HEK293 (cell line): ENCODE results near the gene HAND1.

Experiments
- CTCF ChIA-PET: fragments of 350-600 bp; formaldehyde crosslinking; extraction: SDS; loops from one replicate; lab custom pipeline; 2021; ENCODE audit warnings: antibody characterized with exemption; lab: Yijun Ruan, JAX
- POLR2A ChIA-PET: fragments of 300-600 bp; formaldehyde crosslinking; extraction: SDS; loops from one replicate; lab custom pipeline; 2020; ENCODE audit warnings: antibody characterized with exemption, inconsistent platforms; lab: Yijun Ruan, JAX
- H3K27ac ChIP-seq: fragments of 200-500 bp; sonication (Bioruptor generic); 2 replicates; pipeline ENCODE4 v1.5.1; 2014; ENCODE audit warnings: low read depth, low read length, control low read depth, inconsistent platforms; ENCODE audit errors: extremely low read depth
- H3K36me3 ChIP-seq, 2 experiments: fragments of 200-500 bp in 1 of 2; sonication (Bioruptor generic) in 1 of 2; 1 replicate in 1 of 2; 2 replicates in 1 of 2; pipeline ENCODE4 v1.5.1; 2014 to 2017; ENCODE audit warnings: inconsistent platforms in 2 of 2, low read length in 2 of 2; ENCODE audit not compliant: control insufficient read depth in 2 of 2, insufficient read depth in 1 of 2
- H3K4me1 ChIP-seq: fragments of 200-500 bp; sonication (Bioruptor generic); 2 replicates; pipeline ENCODE4 v1.5.1; 2014; ENCODE audit warnings: mild to moderate bottlenecking, low read length, inconsistent platforms; ENCODE audit not compliant: control insufficient read depth, insufficient read depth
- H3K4me3 ChIP-seq: 2 replicates; pipeline ENCODE4 v1.5.1; 2011; ENCODE audit warnings: low read depth, mild to moderate bottlenecking, control low read depth, low read length, moderate library complexity
- H3K9me3 ChIP-seq: fragments of 200-500 bp; sonication (Bioruptor generic); 2 replicates; pipeline ENCODE4 v1.5.1; 2014; ENCODE audit warnings: low read depth, low read length, inconsistent platforms; ENCODE audit not compliant: control insufficient read depth, insufficient read depth
- ATF2 ChIP-seq: fragments of 450-650 bp; formaldehyde crosslinking; IDR thresholded peaks from 2 replicates; pipeline ENCODE4 v1.5.1; 2016; ENCODE audit warnings: missing biosample characterization, missing genetic modification characterization, low read depth
- GLIS2 ChIP-seq: fragments of 450-650 bp; formaldehyde crosslinking; IDR thresholded peaks from 2 replicates; pipeline ENCODE4 v1.5.1; 2016; ENCODE audit warnings: missing biosample characterization, missing genetic modification characterization
- IKZF3 ChIP-seq: fragments of 450-650 bp; IDR thresholded peaks from 2 replicates; pipeline ENCODE4 v1.5.0; 2018; ENCODE audit warnings: missing biosample characterization, mild to moderate bottlenecking, missing genetic modification characterization, moderate library complexity
- KLF10 ChIP-seq: fragments of 450-650 bp; IDR thresholded peaks from 2 replicates; pipeline ENCODE4 v1.5.1; 2018; ENCODE audit warnings: missing biosample characterization, mild to moderate bottlenecking, missing genetic modification characterization
- SCRT1 ChIP-seq: fragments of 450-650 bp; formaldehyde crosslinking; IDR thresholded peaks from 2 replicates; pipeline ENCODE4 v1.5.1; 2016; ENCODE audit warnings: missing biosample characterization, missing genetic modification characterization, borderline replicate concordance
- ZBTB17 ChIP-seq: fragments of 450-650 bp; formaldehyde crosslinking; IDR thresholded peaks from 2 replicates; pipeline ENCODE4 v1.5.1; 2016; ENCODE audit warnings: missing biosample characterization, missing genetic modification characterization
- ZBTB8A ChIP-seq: fragments of 450-650 bp; formaldehyde crosslinking; IDR thresholded peaks from 2 replicates; pipeline ENCODE4 v1.5.1; 2016; ENCODE audit warnings: missing biosample characterization, missing genetic modification characterization
- ZFP3 ChIP-seq: fragments of 450-650 bp; formaldehyde crosslinking; IDR thresholded peaks from 2 replicates; pipeline ENCODE4 v1.5.1; 2016; ENCODE audit warnings: low read depth, missing biosample characterization, missing genetic modification characterization
- ZNF112 ChIP-seq: fragments of 450-650 bp; formaldehyde crosslinking; IDR thresholded peaks from 2 replicates; pipeline ENCODE4 v1.5.0; 2017; ENCODE audit warnings: missing biosample characterization, missing genetic modification characterization
- ZNF23 ChIP-seq: fragments of 450-650 bp; formaldehyde crosslinking; IDR thresholded peaks from 2 replicates; pipeline ENCODE4 v1.5.1; 2016; ENCODE audit warnings: missing biosample characterization, missing genetic modification characterization, borderline replicate concordance
- ZNF248 ChIP-seq: fragments of 450-650 bp; formaldehyde crosslinking; IDR thresholded peaks from 2 replicates; pipeline ENCODE4 v1.5.1; 2017; ENCODE audit warnings: missing biosample characterization, missing genetic modification characterization
- ZNF341 ChIP-seq: fragments of 450-650 bp; formaldehyde crosslinking; IDR thresholded peaks from 2 replicates; pipeline ENCODE4; 2016; ENCODE audit warnings: low read depth, missing biosample characterization, missing genetic modification characterization
- ZNF560 ChIP-seq: fragments of 450-650 bp; formaldehyde crosslinking; IDR thresholded peaks from 2 replicates; pipeline ENCODE4 v1.5.1; 2017; ENCODE audit warnings: missing biosample characterization, missing genetic modification characterization, borderline replicate concordance
- ZNF658 ChIP-seq: fragments of 450-650 bp; formaldehyde crosslinking; IDR thresholded peaks from 2 replicates; pipeline ENCODE4; 2016; ENCODE audit warnings: missing biosample characterization, missing genetic modification characterization
- ZSCAN30 ChIP-seq: fragments of 450-650 bp; IDR thresholded peaks from 2 replicates; pipeline ENCODE4 v1.5.1; 2018; ENCODE audit warnings: missing biosample characterization, mild to moderate bottlenecking, missing genetic modification characterization, moderate library complexity
- TF ChIP-seq, protein P1 (sequence below): fragments of 450-650 bp; formaldehyde crosslinking; IDR thresholded peaks from 2 replicates; pipeline ENCODE4 v1.5.1; 2016; ENCODE audit warnings: missing biosample characterization, missing genetic modification characterization
- TF ChIP-seq, protein P2 (sequence below): fragments of 450-650 bp; formaldehyde crosslinking; IDR thresholded peaks from 2 replicates; pipeline ENCODE4 v1.5.1; 2016; ENCODE audit warnings: missing biosample characterization, missing genetic modification characterization
- TF ChIP-seq, protein P3 (sequence below): fragments of 450-650 bp; formaldehyde crosslinking; IDR thresholded peaks from 2 replicates; pipeline ENCODE4 v1.5.1; 2016; ENCODE audit warnings: missing biosample characterization, missing genetic modification characterization

HAND1 gene

GRCh38 chr5:154472871-154473580 lies 5.0 kb downstream of the HAND1 start:
- ChIA-PET POLR2A (no interaction called here), CTCF (interaction anchor here (3.1 kb wide), 1 partner anchor 48 kb away, joined by 8 read pairs; no protein-coding TSS in a partner anchor)
- no peak overlapping the region for H3K4me3 ChIP-seq
- TF ChIP-seq, protein P1, sequence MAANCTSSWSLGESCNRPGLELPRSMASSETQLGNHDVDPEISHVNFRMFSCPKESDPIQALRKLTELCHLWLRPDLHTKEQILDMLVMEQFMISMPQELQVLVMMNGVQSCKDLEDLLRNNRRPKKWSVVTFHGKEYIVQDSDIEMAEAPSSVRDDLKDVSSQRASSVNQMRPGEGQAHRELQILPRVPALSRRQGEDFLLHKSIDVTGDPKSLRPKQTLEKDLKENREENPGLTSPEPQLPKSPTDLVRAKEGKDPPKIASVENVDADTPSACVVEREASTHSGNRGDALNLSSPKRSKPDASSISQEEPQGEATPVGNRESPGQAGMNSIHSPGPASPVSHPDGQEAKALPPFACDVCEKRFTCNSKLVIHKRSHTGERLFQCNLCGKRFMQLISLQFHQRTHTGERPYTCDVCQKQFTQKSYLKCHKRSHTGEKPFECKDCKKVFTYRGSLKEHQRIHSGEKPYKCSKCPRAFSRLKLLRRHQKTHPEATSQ = no peak
- TF ChIP-seq GLIS2 (no peak), ZNF248 (tag by site-specific recombination) (no peak), ZBTB17 (tag by site-specific recombination) (no peak), ZSCAN30 (tag by site-specific recombination) (no peak), ZNF341 (tag by site-specific recombination) (no peak), SCRT1 (tag by site-specific recombination) (no peak), ZNF658 (tag by site-specific recombination) (no peak), ATF2 (tag by site-specific recombination) (no peak), IKZF3 (tag by site-specific recombination) (no peak), ZNF112 (tag by site-specific recombination) (no peak), ZNF560 (no peak), ZNF23 (tag by site-specific recombination) (no peak), KLF10 (tag by site-specific recombination) (no peak), ZFP3 (tag by site-specific recombination) (no peak), ZBTB8A (no peak)
- TF ChIP-seq, protein P2, sequence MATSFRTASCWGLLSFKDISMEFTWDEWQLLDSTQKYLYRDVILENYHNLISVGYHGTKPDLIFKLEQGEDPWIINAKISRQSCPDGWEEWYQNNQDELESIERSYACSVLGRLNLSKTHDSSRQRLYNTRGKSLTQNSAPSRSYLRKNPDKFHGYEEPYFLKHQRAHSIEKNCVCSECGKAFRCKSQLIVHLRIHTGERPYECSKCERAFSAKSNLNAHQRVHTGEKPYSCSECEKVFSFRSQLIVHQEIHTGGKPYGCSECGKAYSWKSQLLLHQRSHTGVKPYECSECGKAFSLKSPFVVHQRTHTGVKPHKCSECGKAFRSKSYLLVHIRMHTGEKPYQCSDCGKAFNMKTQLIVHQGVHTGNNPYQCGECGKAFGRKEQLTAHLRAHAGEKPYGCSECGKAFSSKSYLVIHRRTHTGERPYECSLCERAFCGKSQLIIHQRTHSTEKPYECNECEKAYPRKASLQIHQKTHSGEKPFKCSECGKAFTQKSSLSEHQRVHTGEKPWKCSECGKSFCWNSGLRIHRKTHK (tag by site-specific recombination) = no peak
- TF ChIP-seq, protein P3, sequence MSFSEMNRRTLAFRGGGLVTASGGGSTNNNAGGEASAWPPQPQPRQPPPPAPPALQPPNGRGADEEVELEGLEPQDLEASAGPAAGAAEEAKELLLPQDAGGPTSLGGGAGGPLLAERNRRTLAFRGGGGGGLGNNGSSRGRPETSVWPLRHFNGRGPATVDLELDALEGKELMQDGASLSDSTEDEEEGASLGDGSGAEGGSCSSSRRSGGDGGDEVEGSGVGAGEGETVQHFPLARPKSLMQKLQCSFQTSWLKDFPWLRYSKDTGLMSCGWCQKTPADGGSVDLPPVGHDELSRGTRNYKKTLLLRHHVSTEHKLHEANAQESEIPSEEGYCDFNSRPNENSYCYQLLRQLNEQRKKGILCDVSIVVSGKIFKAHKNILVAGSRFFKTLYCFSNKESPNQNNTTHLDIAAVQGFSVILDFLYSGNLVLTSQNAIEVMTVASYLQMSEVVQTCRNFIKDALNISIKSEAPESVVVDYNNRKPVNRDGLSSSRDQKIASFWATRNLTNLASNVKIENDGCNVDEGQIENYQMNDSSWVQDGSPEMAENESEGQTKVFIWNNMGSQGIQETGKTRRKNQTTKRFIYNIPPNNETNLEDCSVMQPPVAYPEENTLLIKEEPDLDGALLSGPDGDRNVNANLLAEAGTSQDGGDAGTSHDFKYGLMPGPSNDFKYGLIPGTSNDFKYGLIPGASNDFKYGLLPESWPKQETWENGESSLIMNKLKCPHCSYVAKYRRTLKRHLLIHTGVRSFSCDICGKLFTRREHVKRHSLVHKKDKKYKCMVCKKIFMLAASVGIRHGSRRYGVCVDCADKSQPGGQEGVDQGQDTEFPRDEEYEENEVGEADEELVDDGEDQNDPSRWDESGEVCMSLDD (tag by site-specific recombination) = no peak
- no peaks in the 10 kb centered on the region for H3K36me3 ChIP-seq
- H3K9me3 ChIP-seq = no peaks in the 10 kb centered on the region
- no peak overlapping the region for H3K27ac ChIP-seq
- H3K4me1 ChIP-seq = peaks cover 12% of the 10 kb centered on the region
